HCT116 (cell line): Measurements from ENCODE around the gene ADAMTS9. TPM values are rescaled to one million over a fixed set of nuclear protein-coding genes. Genes with fewer than 3 reads are reported as not detected.

Source experiments
- ATAC-seq: fragments of 200-7000 bp; cut with Tn5 transposase; 2 replicates; pipeline ENCODE4 v1.9.1; 2020; ENCODE audit warnings: mild to moderate bottlenecking, moderate library complexity
- BruUV-seq: library from RNA; stranded (reverse); fragments of 400-500 nt; replicated peaks from 2 replicates; lab custom pipeline; 2021; lab: Mats Ljungman, UMichigan
- CTCF ChIA-PET: fragments of 300-600 bp; sonication (Branson Sonifier 250); formaldehyde crosslinking; loops from one replicate; lab custom pipeline; 2021; ENCODE audit warnings: antibody characterized with exemption; lab: Charles Lee
- POLR2A ChIA-PET: fragments of 300-600, 350-600 bp; sonication (Branson Sonifier 250); formaldehyde crosslinking; loops from one replicate; lab custom pipeline; 2021; ENCODE audit warnings: antibody characterized with exemption; lab: Charles Lee
- RAD21 ChIA-PET, 2 experiments: fragments of 300-600 bp; sonication (Branson Sonifier 250); formaldehyde crosslinking; loops; one replicate each; lab custom pipeline; 2023; ENCODE audit warnings: low total read pairs in 2 of 2; ENCODE audit not compliant: uncharacterized antibody in 2 of 2, unreplicated experiment in 2 of 2, low non-redundant PET in 1 of 2; lab: Charles Lee
- DNase-seq: peaks from one replicate; pipeline ENCODE4 v3.0.0-alpha.2; 2010; ENCODE audit warnings: low read depth, low spot score
- H2AFZ ChIP-seq: fragments of 200-600 bp; shearing (Covaris generic), sonication (generic); 2 replicates; pipeline ENCODE4 v1.6.1; 2017; ENCODE audit warnings: low read depth, mixed run types, mixed read lengths, antibody characterized with exemption, low read length; ENCODE audit not compliant: poor library complexity, severe bottlenecking
- H3K27ac ChIP-seq: 2 replicates; pipeline ENCODE4 v1.5.1; 2012; ENCODE audit warnings: low read depth, low read length
- H3K27me3 ChIP-seq: fragments of 200-600 bp; sonication (generic); 2 replicates; pipeline ENCODE4 v1.6.1; 2016; ENCODE audit warnings: mixed run types, low read length, mixed read lengths; ENCODE audit not compliant: insufficient read depth
- H3K36me3 ChIP-seq, 2 experiments: fragments of 200-500 bp in 1 of 2; fragments of 200-600 bp in 1 of 2; sonication (Bioruptor generic) in 1 of 2; sonication (generic) in 1 of 2; 2 replicates each; pipeline versions ENCODE4 v1.5.1 to v1.6.1; 2014 to 2016; ENCODE audit warnings: low read length in 2 of 2, inconsistent platforms in 1 of 2, mixed read lengths in 1 of 2, mixed run types in 1 of 2; ENCODE audit not compliant: insufficient read depth in 2 of 2, control insufficient read depth in 1 of 2
- H3K4me1 ChIP-seq, 2 experiments: fragments of 200-600 bp in 1 of 2; sonication (generic) in 1 of 2; 2 replicates each; pipeline versions ENCODE4 v1.5.1 to v1.6.1; 2012 to 2017; ENCODE audit warnings: low read length in 2 of 2, inconsistent platforms in 1 of 2, mild to moderate bottlenecking in 1 of 2, mixed read lengths in 1 of 2, mixed run types in 1 of 2, moderate library complexity in 1 of 2; ENCODE audit not compliant: insufficient read depth in 2 of 2, control insufficient read depth in 1 of 2
- H3K4me2 ChIP-seq: fragments of 200-600 bp; sonication (generic); 2 replicates; pipeline ENCODE4 v1.6.1; 2017; ENCODE audit warnings: mixed run types, low read length, mixed read lengths
- H3K4me3 ChIP-seq, 2 experiments: fragments of 200-600 bp in 1 of 2; sonication (generic) in 1 of 2; replicated peaks in 1 of 2; 2 replicates each; pipeline ENCODE4 v1.5.1; 2011 to 2016; ENCODE audit warnings: low read length in 2 of 2, control low read depth in 1 of 2, low read depth in 1 of 2, mild to moderate bottlenecking in 1 of 2, mixed read lengths in 1 of 2, mixed run types in 1 of 2
- H3K79me2 ChIP-seq: fragments of 200-600 bp; sonication (generic); 2 replicates; pipeline ENCODE4 v1.6.1; 2017; ENCODE audit warnings: mild to moderate bottlenecking, mixed run types, low read length, moderate library complexity, mixed read lengths; ENCODE audit not compliant: insufficient read depth
- H3K9ac ChIP-seq: fragments of 200-600 bp; sonication (generic); 2 replicates; pipeline ENCODE4 v1.6.1; 2016; ENCODE audit warnings: low read length, mixed read lengths
- H3K9me2 ChIP-seq: fragments of 200-600 bp; sonication (generic), shearing (Covaris generic); 2 replicates; pipeline ENCODE4 v1.6.1; 2017; ENCODE audit warnings: mixed run types, mild to moderate bottlenecking, moderate library complexity; ENCODE audit not compliant: insufficient read depth
- H3K9me3 ChIP-seq, 2 experiments: fragments of 200-500 bp in 1 of 2; fragments of 200-600 bp in 1 of 2; sonication (Bioruptor generic) in 1 of 2; sonication (generic) in 1 of 2; 2 replicates each; pipeline ENCODE4 v1.6.1; 2014 to 2017; ENCODE audit warnings: low read length in 2 of 2, mixed read lengths in 2 of 2, inconsistent platforms in 1 of 2, low read depth in 1 of 2, mild to moderate bottlenecking in 1 of 2, mixed run types in 1 of 2, moderate library complexity in 1 of 2; ENCODE audit not compliant: control insufficient read depth in 1 of 2, insufficient read depth in 1 of 2
- H4K20me1 ChIP-seq: fragments of 200-600 bp; sonication (generic), shearing (Covaris generic); 2 replicates; pipeline ENCODE4 v1.6.1; 2017; ENCODE audit warnings: mixed run types, mild to moderate bottlenecking, moderate library complexity; ENCODE audit not compliant: insufficient read depth
- CBX3 ChIP-seq: IDR thresholded peaks from 2 replicates; pipeline ENCODE4 v1.6.1; 2012; ENCODE audit warnings: low read depth
- CEBPB ChIP-seq: IDR thresholded peaks from 2 replicates; pipeline ENCODE4 v1.6.1; 2012; ENCODE audit warnings: low read depth
- EZH2phosphoT487 ChIP-seq: fragments of 200-600 bp; IDR thresholded peaks from 2 replicates; pipeline ENCODE4 v1.6.1; 2018; ENCODE audit warnings: antibody characterized with exemption, borderline replicate concordance
- POLR2AphosphoS5 ChIP-seq: IDR thresholded peaks from 2 replicates; pipeline ENCODE4 v1.6.1; 2011; ENCODE audit warnings: mild to moderate bottlenecking, low read depth, low read length, moderate library complexity
- TCF7L2 ChIP-seq: IDR thresholded peaks from 2 replicates; pipeline ENCODE4 v1.7.0; 2011; ENCODE audit warnings: borderline replicate concordance, inconsistent platforms; ENCODE audit not compliant: insufficient read depth, insufficient read length; ENCODE audit errors: extremely low read depth
- YY1 ChIP-seq: IDR thresholded peaks from 2 replicates; pipeline ENCODE4 v1.6.1; 2011; ENCODE audit warnings: low read length, low read depth, moderate library complexity, mild to moderate bottlenecking; ENCODE audit not compliant: insufficient replicate concordance; ENCODE audit errors: extremely low read depth
- ZFX ChIP-seq: fragments of 450-650 bp; IDR thresholded peaks from 2 replicates; pipeline ENCODE4 v1.6.1; 2017
- ZNF274 ChIP-seq: fragments of 200-500 bp; sonication (Bioruptor generic); IDR thresholded peaks from 2 replicates; pipeline ENCODE4 v1.6.1; 2014; ENCODE audit warnings: mild to moderate bottlenecking, low read depth, low read length, inconsistent platforms
- intact Hi-C: fragments of 100-400 bp; cut with micrococcal nuclease; formaldehyde crosslinking; loops from 2 replicates; pipeline ENCODE4 v1.10.0; 2022
- total RNA-seq: library from RNA; stranded (reverse); gene quantifications from one replicate; pipeline ENCODE4 v1.2.1, GENCODE V29; 2021; ENCODE audit not compliant: unreplicated experiment
- TF ChIP-seq, protein P1 (sequence below), 3 experiments: fragments of 200-600 bp in 1 of 3; sonication (generic) in 1 of 3; IDR thresholded peaks in 2 of 3; conservative IDR thresholded peaks in 1 of 3; 2 replicates each; pipeline ENCODE4 v1.5.1; 2012 to 2017; ENCODE audit warnings: low read depth in 2 of 3, low read length in 2 of 3, antibody characterized with exemption in 1 of 3, borderline replicate concordance in 1 of 3, control low read depth in 1 of 3, mild to moderate bottlenecking in 1 of 3, mixed read lengths in 1 of 3, mixed run types in 1 of 3, moderate library complexity in 1 of 3; ENCODE audit not compliant: insufficient read depth in 1 of 3

Gene ADAMTS9
- total RNA-seq, 1 experiment from 2014 or later = 0.05 TPM

DNA sequence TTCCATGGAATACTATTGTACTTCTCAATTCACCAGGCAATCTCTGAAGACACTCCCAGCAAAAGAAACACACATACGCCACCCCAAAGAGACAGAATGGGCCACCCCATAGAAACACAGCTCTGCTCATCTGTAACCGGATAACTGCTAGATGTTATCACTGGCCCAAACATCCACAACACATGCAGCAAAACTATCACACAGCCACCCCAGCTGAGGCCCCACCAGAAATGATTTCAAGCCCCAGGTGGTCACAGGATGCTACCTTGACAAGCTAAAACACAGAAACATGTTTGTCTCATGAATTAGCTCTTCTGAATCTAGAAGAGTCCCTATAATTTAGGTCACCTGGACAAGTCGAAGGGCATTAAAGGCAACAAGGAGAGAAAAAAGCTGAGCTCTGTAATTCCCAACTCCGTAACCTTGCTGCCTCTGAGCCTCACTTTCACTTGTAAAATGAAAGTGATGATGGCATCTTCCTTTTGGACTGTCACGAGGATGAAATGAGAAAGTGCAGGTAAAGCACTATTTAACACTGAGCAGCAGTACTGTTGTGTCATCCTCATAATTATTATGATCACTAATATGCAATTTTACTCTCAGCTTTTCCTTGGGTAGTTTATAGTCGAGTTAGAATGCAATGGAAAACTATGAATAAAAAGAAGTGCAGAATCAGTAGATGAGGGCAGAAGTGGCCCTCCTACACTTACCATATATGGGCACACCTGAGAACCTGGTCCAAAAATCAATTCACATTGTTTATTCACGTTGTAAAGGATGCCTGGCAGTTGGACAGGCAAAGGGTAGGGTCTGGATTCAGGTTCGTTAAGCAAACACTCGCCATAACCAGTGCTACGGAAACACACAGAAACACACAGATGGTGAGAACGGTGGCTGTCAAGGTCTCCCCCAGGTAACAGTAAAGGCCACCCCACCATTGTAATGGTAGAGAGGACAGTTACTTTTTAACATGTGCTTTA lies 38.6 kb downstream of the ADAMTS9 start:
- H3K27me3 ChIP-seq = peaks cover 22% of the 10 kb centered on the region
- no peak overlapping the region for H3K4me2 ChIP-seq
- H2AFZ ChIP-seq = no peak overlapping the region
- TF ChIP-seq POLR2AphosphoS5 = no peak
- TF ChIP-seq EZH2phosphoT487 = no peak
- TF ChIP-seq TCF7L2 = no peak
- TF ChIP-seq ZFX = no peak
- TF ChIP-seq, protein P1, sequence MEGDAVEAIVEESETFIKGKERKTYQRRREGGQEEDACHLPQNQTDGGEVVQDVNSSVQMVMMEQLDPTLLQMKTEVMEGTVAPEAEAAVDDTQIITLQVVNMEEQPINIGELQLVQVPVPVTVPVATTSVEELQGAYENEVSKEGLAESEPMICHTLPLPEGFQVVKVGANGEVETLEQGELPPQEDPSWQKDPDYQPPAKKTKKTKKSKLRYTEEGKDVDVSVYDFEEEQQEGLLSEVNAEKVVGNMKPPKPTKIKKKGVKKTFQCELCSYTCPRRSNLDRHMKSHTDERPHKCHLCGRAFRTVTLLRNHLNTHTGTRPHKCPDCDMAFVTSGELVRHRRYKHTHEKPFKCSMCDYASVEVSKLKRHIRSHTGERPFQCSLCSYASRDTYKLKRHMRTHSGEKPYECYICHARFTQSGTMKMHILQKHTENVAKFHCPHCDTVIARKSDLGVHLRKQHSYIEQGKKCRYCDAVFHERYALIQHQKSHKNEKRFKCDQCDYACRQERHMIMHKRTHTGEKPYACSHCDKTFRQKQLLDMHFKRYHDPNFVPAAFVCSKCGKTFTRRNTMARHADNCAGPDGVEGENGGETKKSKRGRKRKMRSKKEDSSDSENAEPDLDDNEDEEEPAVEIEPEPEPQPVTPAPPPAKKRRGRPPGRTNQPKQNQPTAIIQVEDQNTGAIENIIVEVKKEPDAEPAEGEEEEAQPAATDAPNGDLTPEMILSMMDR (IDR thresholded peaks at IDR 0.05 in 2 of 3, conservative IDR thresholded peaks at IDR 0.05 in 1 of 3; ENCODE audit: borderline replicate concordance in 1 of 3, insufficient read depth in 1 of 3, low read depth in 2 of 3, low read length in 2 of 3) = no peak
- no peak for TF ChIP-seq YY1
- no peak for TF ChIP-seq ZNF274
- no peak for TF ChIP-seq CBX3
- no peak for TF ChIP-seq CEBPB
- ATAC-seq = no peak
- no peaks in the 10 kb centered on the region for H3K4me1 ChIP-seq
- DNase-seq = no peak
- intact Hi-C loops = no loop called here
- H3K79me2 ChIP-seq = no peaks in the 10 kb centered on the region
- no TSS peak for BruUV-seq
- H4K20me1 ChIP-seq = no peaks in the 10 kb centered on the region; the same call in 1 of the 2 replicates
- no peak overlapping the region for H3K4me3 ChIP-seq
- no peaks in the 10 kb centered on the region for H3K9me2 ChIP-seq
- H3K9me3 ChIP-seq = no peaks in the 10 kb centered on the region
- H3K27ac ChIP-seq = no peak overlapping the region
- H3K36me3 ChIP-seq = no peaks in the 10 kb centered on the region
- CTCF ChIA-PET = no interaction called here
- POLR2A ChIA-PET = no interaction called here
- H3K9ac ChIP-seq = no peak overlapping the region
- RAD21 ChIA-PET = no interaction called here
